ENCODE results near the gene HDAC8.

DNA sequence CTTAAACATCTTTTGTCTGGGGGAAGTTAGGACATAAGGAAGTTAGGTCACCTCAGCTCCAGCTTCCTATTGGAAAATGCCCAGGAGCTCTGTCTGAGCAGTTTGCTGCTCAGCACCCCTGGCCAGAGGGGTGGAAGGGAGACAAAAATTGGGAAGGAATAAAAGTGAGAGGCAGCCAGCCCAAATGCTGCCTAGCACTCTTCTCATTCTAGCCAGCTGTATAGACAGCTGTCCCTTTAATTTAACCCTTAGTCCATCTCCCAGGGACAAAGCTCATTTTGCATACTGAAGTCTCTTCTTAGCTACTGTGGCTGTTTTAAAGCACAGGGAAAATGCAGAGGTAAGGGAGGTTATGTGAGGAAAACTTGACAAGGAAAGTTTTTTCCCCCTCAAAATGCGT, 177.4 kb downstream of the HDAC8 start:
- TF ChIP-seq POLR2AphosphoS5 (IDR thresholded peaks at IDR 0.05), result no peak
- TF ChIP-seq, protein P1, sequence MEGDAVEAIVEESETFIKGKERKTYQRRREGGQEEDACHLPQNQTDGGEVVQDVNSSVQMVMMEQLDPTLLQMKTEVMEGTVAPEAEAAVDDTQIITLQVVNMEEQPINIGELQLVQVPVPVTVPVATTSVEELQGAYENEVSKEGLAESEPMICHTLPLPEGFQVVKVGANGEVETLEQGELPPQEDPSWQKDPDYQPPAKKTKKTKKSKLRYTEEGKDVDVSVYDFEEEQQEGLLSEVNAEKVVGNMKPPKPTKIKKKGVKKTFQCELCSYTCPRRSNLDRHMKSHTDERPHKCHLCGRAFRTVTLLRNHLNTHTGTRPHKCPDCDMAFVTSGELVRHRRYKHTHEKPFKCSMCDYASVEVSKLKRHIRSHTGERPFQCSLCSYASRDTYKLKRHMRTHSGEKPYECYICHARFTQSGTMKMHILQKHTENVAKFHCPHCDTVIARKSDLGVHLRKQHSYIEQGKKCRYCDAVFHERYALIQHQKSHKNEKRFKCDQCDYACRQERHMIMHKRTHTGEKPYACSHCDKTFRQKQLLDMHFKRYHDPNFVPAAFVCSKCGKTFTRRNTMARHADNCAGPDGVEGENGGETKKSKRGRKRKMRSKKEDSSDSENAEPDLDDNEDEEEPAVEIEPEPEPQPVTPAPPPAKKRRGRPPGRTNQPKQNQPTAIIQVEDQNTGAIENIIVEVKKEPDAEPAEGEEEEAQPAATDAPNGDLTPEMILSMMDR (IDR thresholded peaks at IDR 0.05; ENCODE audit: poor library complexity, severe bottlenecking), result no peak
- TF ChIP-seq EP300 (conservative IDR thresholded peaks at IDR 0.05; ENCODE audit: poor library complexity, severe bottlenecking), result no peak
- TF ChIP-seq EZH2 (IDR thresholded peaks at IDR 0.05; ENCODE audit: borderline replicate concordance, insufficient read depth, low read length, poor library complexity, severe bottlenecking), result no peak
- TF ChIP-seq SMC3 (conservative IDR thresholded peaks at IDR 0.05; ENCODE audit: poor library complexity), result no peak

Data from neural cell (in vitro differentiated cells).